Transverse colon (tissue), 4 donors: ENCODE data around the gene ADGRG2.

ENCODE experiments used
- EP300 ChIP-seq: sonication (generic); formaldehyde crosslinking; IDR thresholded peaks from one replicate; pipeline ENCODE4 v1.6.1; 2017; ENCODE audit warnings: antibody characterized with exemption, low read depth
- POLR2A ChIP-seq: fragments of 450-650 bp; IDR thresholded peaks from one replicate; pipeline ENCODE4 v1.6.1; 2016; ENCODE audit warnings: antibody characterized with exemption, mild to moderate bottlenecking, moderate library complexity
- POLR2AphosphoS5 ChIP-seq, 3 donors: sonication (generic); formaldehyde crosslinking; IDR thresholded peaks; one replicate each; pipeline ENCODE4 v1.6.1; 2016; ENCODE audit warnings: antibody characterized with exemption in 3 of 3
- TF ChIP-seq, protein P1 (sequence below), 5 experiments: fragments of 200-600 bp in 3 of 5; fragments of 450-650 bp in 2 of 5; sonication (generic) in 3 of 5; IDR thresholded peaks; 1 replicate in 2 of 5; 2 replicates in 3 of 5; pipeline ENCODE4 v1.5.1; 2016 to 2017; ENCODE audit warnings: antibody characterized with exemption in 5 of 5, inconsistent platforms in 3 of 5, mild to moderate bottlenecking in 2 of 5, moderate library complexity in 1 of 5

DNA sequence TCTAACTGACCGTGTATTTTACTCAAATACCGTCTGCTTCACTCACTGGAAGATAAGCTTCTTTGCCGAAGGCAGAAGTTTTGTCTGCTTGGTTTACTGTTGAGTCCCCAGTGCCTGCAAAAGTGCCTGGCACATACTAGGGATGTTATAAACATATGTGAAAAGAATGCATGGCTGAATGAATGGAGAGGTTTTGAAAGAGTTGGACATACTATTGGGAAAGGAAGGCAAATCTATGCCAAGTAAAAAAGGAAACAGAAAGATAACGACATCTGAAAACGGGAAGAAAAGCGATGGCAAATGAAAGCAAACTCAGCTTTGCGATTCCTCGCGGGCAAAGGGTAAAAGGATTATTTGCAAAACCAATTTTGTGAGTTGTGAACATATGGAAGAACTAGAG, 21.7 kb downstream of the ADGRG2 start:
- TF ChIP-seq, protein P1, sequence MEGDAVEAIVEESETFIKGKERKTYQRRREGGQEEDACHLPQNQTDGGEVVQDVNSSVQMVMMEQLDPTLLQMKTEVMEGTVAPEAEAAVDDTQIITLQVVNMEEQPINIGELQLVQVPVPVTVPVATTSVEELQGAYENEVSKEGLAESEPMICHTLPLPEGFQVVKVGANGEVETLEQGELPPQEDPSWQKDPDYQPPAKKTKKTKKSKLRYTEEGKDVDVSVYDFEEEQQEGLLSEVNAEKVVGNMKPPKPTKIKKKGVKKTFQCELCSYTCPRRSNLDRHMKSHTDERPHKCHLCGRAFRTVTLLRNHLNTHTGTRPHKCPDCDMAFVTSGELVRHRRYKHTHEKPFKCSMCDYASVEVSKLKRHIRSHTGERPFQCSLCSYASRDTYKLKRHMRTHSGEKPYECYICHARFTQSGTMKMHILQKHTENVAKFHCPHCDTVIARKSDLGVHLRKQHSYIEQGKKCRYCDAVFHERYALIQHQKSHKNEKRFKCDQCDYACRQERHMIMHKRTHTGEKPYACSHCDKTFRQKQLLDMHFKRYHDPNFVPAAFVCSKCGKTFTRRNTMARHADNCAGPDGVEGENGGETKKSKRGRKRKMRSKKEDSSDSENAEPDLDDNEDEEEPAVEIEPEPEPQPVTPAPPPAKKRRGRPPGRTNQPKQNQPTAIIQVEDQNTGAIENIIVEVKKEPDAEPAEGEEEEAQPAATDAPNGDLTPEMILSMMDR (IDR thresholded peaks at IDR 0.05), result no peak
- TF ChIP-seq POLR2A (no peak), EP300 (no peak), POLR2AphosphoS5 (IDR thresholded peaks at IDR 0.05) (no peak)
